Thoracic aorta (tissue), 2 donors: ENCODE results near the gene WNT4. TPM values are rescaled to one million over a fixed set of nuclear protein-coding genes. Genes with fewer than 3 reads are reported as not detected.

Source experiments
- ATAC-seq: fragments of 150-250 bp; one replicate; pipeline ENCODE4 v1.8.0; 2017; ENCODE audit warnings: low read depth; ENCODE audit not compliant: insufficient number of reproducible peaks, low FRiP score
- DNase-seq: peaks from one replicate; pipeline ENCODE4 v3.0.0-alpha.2; 2020; ENCODE audit warnings: low spot score
- H3K27ac ChIP-seq, 2 donors: fragments of 200-600 bp; sonication (generic); 1 replicate in 1 of 2; 2 replicates in 1 of 2; pipeline ENCODE4 v1.5.1; 2016; ENCODE audit warnings: mild to moderate bottlenecking in 2 of 2, moderate library complexity in 2 of 2
- H3K27me3 ChIP-seq: fragments of 200-600 bp; sonication (generic); replicated peaks from 2 replicates; pipeline ENCODE4 v1.6.0; 2016; ENCODE audit warnings: mild to moderate bottlenecking; ENCODE audit not compliant: insufficient read depth
- H3K36me3 ChIP-seq: fragments of 200-600 bp; sonication (generic); one replicate; pipeline ENCODE4 v1.5.1; 2016
- H3K4me1 ChIP-seq, 2 donors: fragments of 200-600 bp; sonication (generic); 1 replicate in 1 of 2; 2 replicates in 1 of 2; pipeline versions ENCODE4 v1.5.1 to v1.6.0; 2016; ENCODE audit warnings: low read depth in 2 of 2, mild to moderate bottlenecking in 1 of 2; ENCODE audit not compliant: control insufficient read depth in 1 of 2
- H3K4me3 ChIP-seq: fragments of 200-600 bp; sonication (generic); 2 replicates; pipeline ENCODE4 v1.5.1; 2016; ENCODE audit warnings: mild to moderate bottlenecking
- H3K9me3 ChIP-seq: fragments of 200-600 bp; sonication (generic); 2 replicates; pipeline ENCODE4 v1.5.1; 2016
- CTCF ChIP-seq: fragments of 200-600 bp; sonication (generic); IDR thresholded peaks from one replicate; pipeline ENCODE4 v1.5.1; 2019; ENCODE audit warnings: antibody characterized with exemption
- total RNA-seq, 2 donors: library from RNA; depleted of rRNA; stranded (reverse); fragments of >200 nt; gene quantifications; one replicate each; pipeline versions ENCODE4 v1.1.0 to v1.2.3, GENCODE V29; 2016

The WNT4 gene
- total RNA-seq, 2 donors from 2014 or later = not detected

- Histone ChIP-seq H3K27ac (no peak overlapping the region), H3K4me1 (peaks cover 0 to 5% of the 10 kb centered on the region in 2 donors)
- DNase-seq = no peak
Observed at GRCh38 chr1:22102746-22103145, 40.2 kb downstream of the WNT4 start.

GRCh38 chr1:22101995-22102394, 40.9 kb downstream of the WNT4 start:
- Histone ChIP-seq H3K4me1 (peaks cover 0 to 5% of the 10 kb centered on the region in 2 donors), H3K9me3 (no peaks in the 10 kb centered on the region), H3K27ac (no peak overlapping the region), H3K4me3 (no peak overlapping the region), H3K27me3 (no peaks in the 10 kb centered on the region), H3K36me3 (peaks cover 19% of the 10 kb centered on the region)
- TF ChIP-seq CTCF = no peak
- DNase-seq (no peak), ATAC-seq (no peak)

More at GRCh38 chr1:22102746-22103145, 40.2 kb downstream of the WNT4 start:
- no peak for TF ChIP-seq CTCF
- Histone ChIP-seq H3K27me3 (no peaks in the 10 kb centered on the region), H3K9me3 (no peaks in the 10 kb centered on the region), H3K36me3 (peaks cover 15% of the 10 kb centered on the region), H3K4me3 (no peak overlapping the region)
- ATAC-seq = no peak

- H3K27ac ChIP-seq = no peak overlapping the region
- ATAC-seq = no peak
- H3K9me3 ChIP-seq = no peaks in the 10 kb centered on the region
- H3K4me1 ChIP-seq = peaks cover 0 to 5% of the 10 kb centered on the region in 2 donors
- no peak overlapping the region for H3K4me3 ChIP-seq
- no peak for TF ChIP-seq CTCF
- DNase-seq = no peak
- H3K27me3 ChIP-seq = no peaks in the 10 kb centered on the region
- H3K36me3 ChIP-seq = peaks cover 27% of the 10 kb centered on the region
Observed at GRCh38 chr1:22101199-22101598, 41.7 kb downstream of the WNT4 start.

- H3K4me3 ChIP-seq = no peak overlapping the region
- DNase-seq (no peak), ATAC-seq (no peak)
- H3K36me3 ChIP-seq = peaks cover 29% of the 10 kb centered on the region
- H3K27ac ChIP-seq = no peak overlapping the region
- H3K9me3 ChIP-seq = no peaks in the 10 kb centered on the region
- H3K27me3 ChIP-seq = no peaks in the 10 kb centered on the region
- peaks cover 0 to 5% of the 10 kb centered on the region in 2 donors for H3K4me1 ChIP-seq
- no peak for TF ChIP-seq CTCF
Observed at GRCh38 chr1:22100168-22100567, 42.7 kb downstream of the WNT4 start.

GRCh38 chr1:22098752-22099151, 44.1 kb downstream of the WNT4 start:
- Histone ChIP-seq H3K4me1 (peaks cover 0 to 5% of the 10 kb centered on the region in 2 donors), H3K36me3 (peaks cover 34% of the 10 kb centered on the region), H3K27ac (no peak overlapping the region), H3K27me3 (no peaks in the 10 kb centered on the region), H3K4me3 (no peak overlapping the region), H3K9me3 (no peaks in the 10 kb centered on the region)
- TF ChIP-seq CTCF = no peak
- ATAC-seq (no peak), DNase-seq (no peak)
